Stimulated activated CD4-positive, alpha-beta T cell treated with anti-CD3 and anti-CD28 coated beads, TNF-alpha, amount 100 ng/mL, for 1 hour (primary cell): ENCODE results near the gene CDCP2.
"Not testable (repeated sequence)": the region's sequence is repeated elsewhere in the genome, so short reads cannot be mapped to it uniquely, and the experiment has no call there.

ENCODE experiments used
- DNase-seq, 3 donors: peaks; one replicate each; pipeline ENCODE4 v3.0.0-alpha.2; 2020; ENCODE audit warnings: low read depth in 3 of 3, low spot score in 1 of 3

The CDCP2 gene

DNA sequence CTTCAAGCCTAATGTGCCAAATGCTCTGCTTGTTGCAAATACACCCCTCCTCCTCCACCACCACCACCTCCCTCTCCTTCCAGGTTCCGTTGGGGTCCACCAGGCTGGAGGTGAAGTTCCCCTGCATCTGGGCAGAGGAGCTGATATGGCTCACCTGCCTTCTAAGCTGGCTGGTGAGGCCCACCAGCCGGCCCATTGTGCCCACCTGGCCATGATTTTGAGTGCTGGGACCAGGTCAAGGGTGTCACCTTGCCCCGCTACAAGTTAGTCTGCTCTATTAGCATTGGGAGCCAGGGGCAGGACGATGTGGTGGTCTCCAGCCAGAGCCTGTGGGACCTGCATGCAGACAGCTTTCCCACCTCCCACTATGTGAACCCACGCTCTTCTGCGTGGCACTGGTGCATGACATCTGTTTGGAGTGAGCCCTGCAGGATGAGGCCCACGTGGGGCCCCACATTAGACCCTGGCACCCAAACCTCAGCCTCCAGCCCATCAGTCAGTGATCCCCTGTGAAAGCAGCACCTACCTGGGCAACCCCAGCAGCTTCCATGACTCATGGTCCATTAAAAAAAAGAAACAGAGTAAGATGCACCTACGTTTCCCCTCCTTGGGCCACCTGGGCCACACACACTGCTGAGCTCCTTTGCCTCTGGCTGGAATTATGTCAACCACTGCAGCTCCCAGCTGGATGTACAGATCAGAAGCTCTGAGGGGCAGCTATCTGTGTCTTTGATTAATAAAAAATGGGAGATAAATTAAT lies 15.6 kb upstream of the CDCP2 start:
- no peak for DNase-seq

DNA sequence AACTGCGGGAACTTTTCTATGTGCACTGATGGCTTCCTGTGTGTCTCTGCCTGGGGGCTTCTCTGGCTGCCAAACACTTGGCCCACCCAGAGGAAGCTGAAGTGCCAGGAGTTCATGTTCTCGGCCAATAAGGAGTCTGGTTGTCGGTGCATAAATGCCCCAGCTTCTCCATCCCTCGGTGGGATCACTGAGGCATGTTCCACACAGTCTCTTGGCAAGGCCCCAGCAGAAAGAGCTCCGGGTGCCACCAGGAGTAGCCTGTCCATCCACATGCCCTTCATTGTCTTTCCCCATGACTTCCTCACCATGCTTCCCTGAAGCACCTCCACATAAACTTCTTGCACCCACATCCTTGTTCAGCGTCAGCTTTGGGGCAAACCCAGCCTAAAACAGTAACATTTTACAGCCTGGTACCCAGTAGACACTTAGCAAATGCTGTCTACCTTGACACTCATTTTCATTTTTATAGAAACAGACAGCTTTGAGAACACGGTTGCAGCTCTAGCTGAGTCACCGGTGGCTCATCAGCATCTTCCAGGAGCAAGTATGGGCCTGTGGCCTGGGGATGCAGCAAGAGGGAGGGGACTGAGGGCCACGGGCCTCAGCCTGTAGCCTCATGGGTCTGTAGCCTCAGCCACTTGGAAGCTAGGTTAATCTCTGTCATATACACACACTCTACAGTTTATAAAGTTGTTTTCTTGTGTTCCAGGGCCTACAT lies 14.8 kb upstream of the CDCP2 start:
- no peak for DNase-seq

DNA sequence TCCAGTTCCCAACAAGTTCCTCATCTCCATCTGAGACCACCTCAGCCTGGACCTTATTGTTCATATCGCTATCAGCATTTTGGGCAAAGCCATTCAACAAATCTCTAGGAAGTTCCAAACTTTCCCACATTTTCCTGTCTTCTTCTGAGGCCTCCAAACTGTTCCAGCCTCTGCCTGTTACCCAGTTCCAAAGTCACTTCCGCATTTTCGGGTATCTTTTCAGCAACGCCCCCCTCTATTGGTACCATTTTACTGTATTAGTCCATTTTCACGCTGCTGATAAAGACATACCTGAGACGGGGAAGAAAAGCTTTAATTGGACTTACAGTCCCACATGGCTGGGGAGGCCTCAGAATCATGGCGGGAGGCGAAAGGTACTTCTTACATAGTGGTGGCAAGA lies 13.6 kb upstream of the CDCP2 start:
- DNase-seq, result not testable (repeated sequence)

DNA sequence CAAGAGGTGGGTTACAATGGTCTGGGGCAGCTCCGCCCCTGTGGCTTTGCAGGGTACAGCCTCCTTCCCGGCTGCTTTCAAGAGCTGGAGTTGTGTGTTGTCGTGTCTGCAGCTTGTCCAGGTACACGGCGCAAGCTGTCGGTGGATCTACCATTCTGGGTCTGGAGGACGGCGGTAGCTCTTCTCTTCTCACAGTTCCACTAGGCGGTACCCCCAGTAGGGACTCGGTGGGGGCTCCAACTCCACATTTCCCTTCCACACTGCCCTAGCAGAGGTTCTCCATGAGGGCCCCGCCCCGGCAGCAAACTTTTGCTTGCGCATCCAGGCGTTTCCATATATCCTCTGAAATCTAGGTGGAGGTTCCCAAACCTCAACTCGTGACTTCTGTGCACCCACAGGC lies 12.3 kb upstream of the CDCP2 start:
- DNase-seq, result no peak

DNA sequence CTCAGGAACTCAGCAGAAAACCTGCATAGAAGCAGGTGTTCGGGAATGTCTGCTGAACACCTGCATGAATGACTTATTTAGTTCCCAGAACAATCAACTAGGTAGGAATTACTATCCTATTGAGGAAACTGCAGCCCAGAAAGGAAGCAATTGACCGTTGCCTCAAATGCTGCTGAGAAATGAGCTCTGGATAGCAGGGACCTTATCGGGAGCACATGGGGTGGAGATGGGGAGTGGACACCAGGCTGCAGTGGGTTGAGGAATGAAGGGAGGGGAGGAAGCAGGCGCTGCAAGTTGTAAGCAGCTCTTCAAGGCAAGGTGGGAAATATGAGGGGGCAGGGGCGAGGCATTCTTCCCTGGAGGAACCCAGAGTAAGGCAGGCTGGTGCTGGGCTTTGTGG lies 10.8 kb upstream of the CDCP2 start:
- no peak for DNase-seq

DNA sequence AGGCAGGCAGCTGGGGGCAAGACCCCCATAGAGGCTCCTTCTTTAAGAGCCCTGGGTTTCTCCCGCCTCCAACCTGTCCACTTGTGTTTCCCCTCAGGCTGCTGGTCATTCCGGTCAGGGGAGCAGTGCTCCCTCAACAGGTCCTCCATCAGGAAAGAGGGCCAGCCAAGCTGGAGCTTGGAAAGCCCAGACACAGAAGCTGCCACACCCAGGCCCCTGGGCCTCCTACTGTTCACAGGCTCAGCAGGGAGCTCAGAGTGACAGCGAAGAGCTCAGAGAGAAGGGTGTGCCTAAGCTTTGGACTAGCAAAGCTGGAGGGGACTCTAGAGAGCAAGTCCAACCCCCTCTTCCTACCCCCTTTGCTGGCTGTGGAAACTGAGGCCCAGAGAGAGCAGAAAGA lies 10.3 kb upstream of the CDCP2 start:
- DNase-seq, result no peak

DNA sequence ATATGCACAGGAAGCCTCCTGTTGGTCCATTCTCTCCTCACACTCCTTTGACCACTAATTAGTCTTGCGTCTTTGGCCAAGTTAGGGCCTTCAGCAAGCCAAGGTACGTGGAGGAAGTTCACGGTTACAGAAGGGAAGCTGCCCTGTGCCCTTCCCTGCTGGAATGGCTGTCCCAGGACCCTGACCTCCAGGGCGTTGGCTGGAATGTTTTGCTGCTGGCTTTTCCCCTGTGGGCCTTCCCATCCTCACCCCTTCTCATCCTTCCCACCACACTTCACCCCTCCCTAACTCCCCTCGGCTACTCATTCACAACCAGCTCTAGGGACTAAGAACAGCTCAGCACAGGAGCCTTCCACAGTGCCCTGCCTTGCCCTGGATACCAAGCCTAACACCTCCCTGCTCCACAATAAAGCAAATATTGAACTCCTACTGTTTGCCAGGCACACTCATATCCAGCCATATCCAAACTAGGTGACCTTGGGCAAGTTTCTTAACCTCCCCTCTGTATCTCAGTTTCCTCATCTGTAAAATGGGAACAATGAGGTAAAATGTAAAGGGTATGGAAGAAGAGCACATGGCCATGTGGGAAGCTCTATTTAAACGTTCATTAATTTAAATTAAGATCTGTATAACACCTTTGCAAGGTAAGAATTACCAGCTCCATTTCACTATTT lies 8.8 kb upstream of the CDCP2 start:
- DNase-seq, result no peak

DNA sequence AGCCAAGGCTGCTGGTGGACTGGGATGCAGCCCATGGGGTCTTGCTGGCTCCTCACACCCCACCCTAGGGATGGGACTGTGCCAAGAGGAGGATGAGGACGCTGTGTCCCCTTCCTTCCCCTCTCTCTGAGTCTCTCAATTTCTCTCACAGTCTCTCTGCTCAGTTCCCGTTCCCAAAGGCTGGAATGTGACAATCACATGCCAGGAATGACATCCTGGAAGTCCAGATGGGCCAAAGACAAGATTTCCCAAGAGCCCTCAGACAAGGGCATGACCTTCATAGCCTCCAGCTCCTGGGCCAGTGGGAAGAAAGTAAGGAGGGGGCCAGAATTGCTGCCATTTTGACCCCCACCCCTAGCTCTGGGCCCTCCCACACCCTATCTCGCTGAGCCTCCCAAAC lies 7.6 kb upstream of the CDCP2 start:
- DNase-seq, result no peak

DNA sequence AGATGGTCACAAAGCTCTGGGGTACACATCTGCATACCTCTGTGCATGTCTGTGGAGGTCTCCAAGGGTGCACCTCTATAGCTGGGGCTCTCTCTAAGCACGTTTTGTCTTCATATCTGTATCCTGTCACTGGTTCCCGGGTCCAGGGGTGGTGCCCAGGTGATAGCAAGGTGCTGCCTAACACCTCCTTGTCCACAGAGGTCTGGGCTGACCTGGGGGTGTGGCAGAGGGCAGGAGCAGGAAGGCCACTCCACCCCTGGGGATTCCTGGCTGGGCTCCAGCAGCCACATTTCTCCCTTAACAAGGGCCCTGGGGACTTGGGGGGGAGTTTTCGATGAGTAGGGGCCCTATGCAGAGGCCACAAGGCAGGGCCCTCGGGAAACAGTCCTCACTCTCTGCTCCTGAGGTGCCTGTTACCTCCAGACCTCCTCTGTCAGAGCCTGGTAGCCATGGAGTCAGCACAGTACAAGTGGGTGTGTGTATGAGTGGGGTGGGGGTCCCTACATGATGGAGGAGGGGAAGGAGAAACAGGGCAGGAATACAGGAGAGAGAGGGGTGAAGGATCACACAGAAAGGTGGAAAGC lies 7.0 kb upstream of the CDCP2 start:
- no peak for DNase-seq

DNA sequence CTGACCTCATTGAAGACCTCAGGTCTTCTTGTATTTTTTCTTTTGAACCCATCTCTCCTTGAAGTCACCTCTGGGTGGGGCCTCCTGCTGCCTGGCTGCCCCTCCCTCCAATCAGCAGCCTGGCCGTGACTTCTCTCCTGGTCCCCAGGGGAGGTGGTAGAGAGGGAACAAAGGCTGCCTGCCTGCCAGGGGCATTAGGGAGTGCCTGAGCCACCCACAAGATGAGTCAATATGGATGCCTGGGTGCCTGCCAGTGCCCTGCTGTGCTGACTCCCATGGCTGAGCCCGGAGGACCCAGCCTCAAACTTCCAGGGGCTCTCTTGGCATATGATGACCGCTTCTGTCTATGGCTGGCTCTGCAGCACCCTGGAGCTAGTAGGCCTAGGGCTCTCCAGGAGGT lies 5.3 kb upstream of the CDCP2 start:
- no peak for DNase-seq

DNA sequence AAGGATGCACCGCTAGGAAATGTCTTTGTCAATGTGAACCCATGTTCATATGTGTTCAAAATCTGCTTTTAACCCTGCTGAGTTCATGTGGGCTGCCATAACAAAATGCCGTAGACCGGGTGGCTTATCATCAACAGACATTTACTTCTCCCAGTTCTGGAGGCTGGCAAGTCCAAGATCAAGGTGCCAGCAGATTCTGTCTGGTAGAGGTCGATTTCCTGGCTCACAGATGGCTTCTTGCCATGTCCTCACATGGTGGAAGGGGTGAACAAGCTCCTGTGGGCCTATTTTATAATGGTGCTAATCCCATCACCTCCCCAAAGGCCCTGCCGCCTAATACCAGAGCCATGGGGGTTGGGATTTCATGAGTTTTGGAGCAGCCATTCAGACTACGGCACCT lies 4.6 kb upstream of the CDCP2 start:
- no peak for DNase-seq

DNA sequence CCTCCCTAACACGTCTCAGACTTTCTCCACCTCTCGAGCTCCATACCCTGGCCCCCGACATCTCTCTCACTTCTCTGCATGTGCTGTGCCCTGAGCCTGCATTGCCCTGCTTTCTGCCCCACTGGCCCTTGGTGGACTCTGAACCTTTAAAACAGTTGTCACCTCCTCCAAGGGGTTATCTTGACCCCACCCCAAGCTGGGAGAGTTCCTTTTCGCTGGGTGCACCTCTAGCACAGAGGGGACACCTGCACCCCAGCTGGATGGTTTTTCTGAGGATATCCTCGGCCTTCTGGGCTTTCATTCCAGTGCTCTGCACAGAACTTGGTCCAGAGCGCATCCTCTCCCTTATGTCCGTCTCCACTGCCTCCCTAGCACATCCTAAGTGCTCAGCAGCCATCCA lies 4.2 kb upstream of the CDCP2 start:
- no peak for DNase-seq

DNA sequence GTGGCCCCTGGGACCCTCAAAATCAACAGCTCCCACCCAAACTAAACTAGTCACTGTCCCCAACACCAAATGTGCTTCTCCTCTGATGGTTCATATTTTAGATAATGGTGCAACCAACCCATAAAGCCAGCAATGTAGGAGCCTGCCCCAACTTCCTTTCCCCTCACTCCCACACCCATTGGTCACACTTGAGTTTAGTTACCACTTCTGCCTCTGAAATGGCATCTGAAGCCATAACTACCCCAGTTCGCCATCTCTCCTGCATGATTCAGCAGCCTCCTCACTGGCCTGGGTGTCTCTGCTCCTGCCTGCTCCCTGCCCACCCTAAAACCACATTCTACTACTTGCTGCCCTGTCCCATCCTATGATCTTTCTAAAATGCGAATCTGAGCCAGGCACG lies 3.4 kb upstream of the CDCP2 start:
- DNase-seq, result no peak

DNA sequence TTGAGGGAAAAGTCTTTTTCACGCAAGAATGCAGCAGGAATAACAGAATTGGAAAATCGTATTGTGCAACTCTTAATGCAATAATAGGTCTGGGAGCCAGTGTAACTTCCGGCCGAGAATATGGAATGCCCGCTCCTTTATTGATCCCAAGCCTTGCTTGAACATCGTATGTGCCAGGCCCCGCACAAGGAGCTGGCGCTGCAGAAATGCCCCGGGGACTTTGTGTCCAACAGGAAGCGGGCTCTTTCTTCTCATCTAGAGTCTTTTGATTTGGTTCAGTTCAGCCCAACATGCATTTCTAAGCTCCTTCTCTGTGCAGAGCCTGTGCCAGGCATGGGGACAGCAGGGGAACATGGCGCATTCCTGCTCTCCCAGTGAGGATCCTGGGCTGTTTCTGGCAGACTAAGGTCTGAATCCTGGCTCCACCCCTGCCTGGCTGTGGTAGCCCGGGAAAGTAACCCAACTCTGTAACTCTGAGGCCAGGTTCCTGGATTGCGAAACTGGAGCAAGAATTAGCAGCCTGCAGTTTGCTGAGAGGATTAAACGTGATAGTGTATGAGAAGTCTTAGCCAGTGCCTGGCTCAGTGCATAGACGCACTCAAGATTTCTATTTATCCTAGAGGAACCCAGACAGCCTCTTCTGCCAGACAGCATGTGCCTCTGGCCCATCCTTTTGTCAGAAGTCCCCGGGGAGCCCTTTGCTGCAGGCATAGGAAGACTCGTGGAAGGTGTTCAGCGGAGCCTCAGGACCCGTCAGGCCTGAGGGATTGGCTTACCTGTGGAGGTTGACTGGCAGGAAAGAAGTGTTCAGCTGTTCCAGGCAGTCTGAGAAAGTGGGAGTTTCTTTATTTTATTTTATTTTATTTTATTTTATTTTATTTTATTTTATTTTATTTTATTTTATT lies 987 bp upstream of the CDCP2 start:
- no peak for DNase-seq

DNA sequence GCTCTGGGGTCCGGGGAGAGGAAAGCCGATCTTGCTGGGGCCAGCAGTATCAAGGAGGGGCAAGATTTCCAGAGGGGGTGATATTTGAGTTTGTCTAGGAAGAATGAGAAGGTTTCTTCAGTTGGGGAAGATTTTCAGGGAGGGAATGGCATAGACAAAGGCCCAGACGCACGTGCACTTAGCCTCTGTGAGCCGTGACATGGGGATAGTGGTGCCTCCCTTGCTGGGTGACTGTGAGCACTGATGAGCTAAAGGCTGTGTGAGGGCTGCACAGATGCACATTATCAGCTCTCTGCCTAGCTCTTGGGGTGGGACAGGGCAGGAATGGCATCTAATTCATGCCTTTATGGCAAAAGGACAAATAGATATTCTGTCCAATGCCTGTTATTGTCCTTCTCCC lies 1.8 kb downstream of the CDCP2 start:
- DNase-seq, result no peak

DNA sequence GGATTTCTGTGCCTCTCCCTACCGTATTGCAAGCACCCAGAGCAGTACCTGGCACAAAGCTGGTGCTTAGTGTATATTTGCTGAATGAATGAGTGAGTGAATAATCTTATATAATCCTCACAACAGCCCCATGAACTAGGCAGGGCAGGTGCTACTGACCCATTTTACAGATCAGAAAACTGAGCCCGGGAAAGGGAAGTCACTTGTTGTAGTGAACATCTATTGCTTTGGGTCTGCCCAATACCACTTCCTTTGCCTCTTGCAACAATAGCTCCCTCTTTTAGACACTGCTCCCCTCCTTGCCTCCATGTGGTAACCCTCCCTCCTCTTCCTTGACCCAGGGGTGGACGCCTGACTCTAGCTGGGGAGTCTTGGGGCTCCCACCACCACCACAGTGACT lies 3.1 kb downstream of the CDCP2 start:
- DNase-seq, result no peak

DNA sequence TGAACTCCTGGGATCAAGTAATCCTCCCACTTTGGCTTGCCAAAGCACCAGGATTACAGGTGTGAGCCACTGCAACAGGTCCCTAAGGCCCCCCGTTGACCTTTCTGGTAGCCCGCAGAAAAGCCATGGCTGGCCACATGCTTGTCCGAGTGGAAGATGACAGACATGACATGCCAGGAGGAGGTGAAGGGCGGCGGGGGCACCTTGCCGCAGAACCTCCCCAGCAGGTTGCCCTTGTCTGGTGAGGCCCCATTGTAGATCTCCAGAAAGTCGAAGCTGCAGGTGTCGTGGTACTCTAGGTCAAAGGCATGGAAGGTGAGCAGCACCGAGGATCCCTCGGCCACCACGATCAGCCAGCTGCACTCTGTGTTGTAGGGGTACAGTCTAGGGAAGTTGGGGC lies 8.4 kb downstream of the CDCP2 start:
- no peak for DNase-seq

DNA sequence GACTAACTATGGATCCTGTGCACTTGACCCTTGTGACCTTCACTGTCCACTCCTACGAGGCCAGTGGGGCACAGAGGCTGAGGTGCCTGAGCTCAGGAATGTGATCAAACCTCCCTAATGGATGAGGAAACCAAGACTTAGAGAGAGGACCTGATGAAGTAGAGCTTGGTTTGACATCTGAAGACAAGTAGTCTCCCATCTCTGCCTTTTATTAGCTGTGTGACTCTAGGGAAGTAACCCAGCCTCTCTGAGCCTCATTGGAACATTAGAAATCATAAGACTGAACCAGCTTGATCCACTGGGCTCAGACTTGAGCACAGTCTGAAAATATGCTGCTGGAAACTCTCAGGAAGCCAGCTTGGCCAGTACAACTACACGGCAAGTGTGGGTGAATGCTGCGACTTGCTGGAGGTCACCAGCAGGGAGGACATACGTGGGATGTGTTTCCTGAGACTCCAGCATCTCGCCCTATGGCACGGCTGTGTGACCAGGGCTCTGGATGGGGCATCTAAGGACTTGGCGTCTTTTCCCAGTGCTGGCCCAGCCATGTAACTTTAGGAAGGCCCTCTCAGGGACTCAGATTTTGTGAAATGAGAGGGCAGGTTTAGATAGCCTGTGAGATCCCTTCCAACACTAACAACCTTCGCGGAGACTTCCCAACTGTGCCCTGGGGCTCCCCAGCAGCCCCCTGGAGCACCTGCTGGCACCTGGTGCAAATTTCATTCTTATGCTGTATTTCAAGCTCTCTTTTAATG lies 10.5 kb downstream of the CDCP2 start:
- no peak for DNase-seq

DNA sequence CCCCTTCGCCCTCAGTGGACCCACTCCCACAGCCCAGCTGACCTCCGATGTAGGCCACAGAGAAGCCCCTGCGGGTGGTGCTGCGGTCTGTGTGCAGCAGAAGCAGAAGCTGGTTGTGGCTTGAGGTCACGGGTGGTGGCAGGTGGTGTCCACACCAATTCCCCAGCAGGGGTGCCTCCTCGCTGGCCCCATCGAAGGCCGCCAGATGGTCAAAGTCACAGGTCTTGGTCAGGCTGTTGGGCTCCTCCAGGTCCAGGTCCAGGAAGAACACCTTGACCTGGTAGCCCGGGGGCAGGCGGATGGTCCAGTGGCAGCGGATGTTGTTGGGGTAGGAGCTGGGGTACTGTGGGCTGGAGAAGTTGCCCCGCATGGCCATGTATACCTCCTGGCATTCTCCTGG lies 13.1 kb downstream of the CDCP2 start:
- DNase-seq, result no peak

DNA sequence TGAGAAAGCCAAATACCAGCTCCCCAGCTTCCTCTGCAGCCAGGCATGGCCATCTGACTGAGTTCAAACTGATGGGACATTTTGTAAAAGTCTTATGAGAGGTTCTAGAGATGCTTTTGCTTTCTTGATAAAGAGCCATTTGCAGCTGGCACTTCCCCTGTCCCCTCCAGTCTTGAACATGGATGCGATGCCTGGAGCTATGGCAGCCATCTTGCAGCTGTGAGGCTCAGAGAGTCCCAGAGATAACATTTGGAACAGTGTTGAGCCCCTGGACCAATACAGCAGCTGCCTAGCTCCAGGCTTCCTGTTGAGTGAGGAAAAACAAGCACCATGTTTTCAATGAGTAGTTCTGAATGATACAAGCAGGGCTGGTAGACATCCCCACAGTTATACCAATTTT lies 13.8 kb downstream of the CDCP2 start:
- no peak for DNase-seq
